Anterior cingulate cortex (tissue), 58 donors: ENCODE data around the gene KIAA1671.

Experiments used
- DNase-seq, 58 donors: peaks; one replicate each; lab custom pipeline; 2025; lab: John Stamatoyannopoulos, UW

KIAA1671 gene

GRCh38 chr22:25130462-25130861 lies 177.9 kb downstream of the KIAA1671 start:
- DNase-seq = peak in 1 of 58 donors; percentile 25

- DNase-seq = no peak
These were observed 178.8 kb downstream of the KIAA1671 start for GRCh38 chr22:25131198-25131887.

- no peak for DNase-seq
These were observed 181.5 kb downstream of the KIAA1671 start for GRCh38 chr22:25134028-25134427.

GRCh38 chr22:25134451-25134850 lies 181.9 kb downstream of the KIAA1671 start:
- no peak for DNase-seq

GRCh38 chr22:25136953-25137576 lies 184.5 kb downstream of the KIAA1671 start:
- no peak for DNase-seq

- no peak for DNase-seq
These were observed 185.3 kb downstream of the KIAA1671 start for GRCh38 chr22:25137577-25138525.

- DNase-seq = peak in 7 of 58 donors; percentile 3 to 27 (median 22)
These were observed 186.5 kb downstream of the KIAA1671 start for GRCh38 chr22:25139062-25139461.

GRCh38 chr22:25142102-25142501 lies 189.6 kb downstream of the KIAA1671 start:
- DNase-seq = peak in 3 of 58 donors; percentile 5 to 25 (median 17)

GRCh38 chr22:25143156-25144076 lies 190.9 kb downstream of the KIAA1671 start:
- DNase-seq = peak in 1 of 58 donors; percentile 13

GRCh38 chr22:25144522-25144921 lies 192.0 kb downstream of the KIAA1671 start:
- no peak for DNase-seq

- DNase-seq = no peak
These were observed 193.8 kb downstream of the KIAA1671 start for GRCh38 chr22:25146307-25146706.

- DNase-seq = no peak
These were observed 194.6 kb downstream of the KIAA1671 start for GRCh38 chr22:25146906-25147641.

- DNase-seq = no peak
These were observed 195.1 kb downstream of the KIAA1671 start for GRCh38 chr22:25147642-25147928.

GRCh38 chr22:25148149-25148691 lies 195.7 kb downstream of the KIAA1671 start:
- DNase-seq = no peak

- no peak for DNase-seq
These were observed 196.5 kb downstream of the KIAA1671 start for GRCh38 chr22:25149014-25149413.

- DNase-seq = peak in 17 of 58 donors; percentile 4 to 38 (median 20)
These were observed 201.6 kb downstream of the KIAA1671 start for GRCh38 chr22:25153961-25154666.

GRCh38 chr22:25154667-25154999 lies 202.1 kb downstream of the KIAA1671 start:
- DNase-seq = no peak

- no peak for DNase-seq
These were observed 204.2 kb downstream of the KIAA1671 start for GRCh38 chr22:25156736-25157135.

GRCh38 chr22:25159028-25159427 lies 206.5 kb downstream of the KIAA1671 start:
- DNase-seq = peak in 5 of 58 donors; percentile 10 to 16 (median 13)
